CD4-positive, CD25-positive, alpha-beta regulatory T cell (primary cell): ENCODE measurements around the gene RET. TPM values are rescaled to one million over a fixed set of nuclear protein-coding genes. Genes with fewer than 3 reads are reported as not detected.

Experiments
- ATAC-seq, 2 donors: fragments of 150-1000 bp; cut with Tn5 transposase; one replicate each; pipeline ENCODE4 v1.10.0; 2021; ENCODE audit warnings: low read depth in 2 of 2, moderate number of reproducible peaks in 2 of 2, moderate library complexity in 1 of 2
- DNase-seq, 3 donors: peaks; one replicate each; pipeline versions ENCODE4 v3.0.0 to v3.0.0-alpha.2; 2012 to 2022; ENCODE audit warnings: mixed read lengths in 1 of 3
- H3K27ac ChIP-seq: one replicate; pipeline ENCODE4 v1.7.0; 2013; ENCODE audit warnings: mild to moderate bottlenecking, low read length; ENCODE audit not compliant: insufficient read depth, poor library complexity, severe bottlenecking
- H3K27me3 ChIP-seq: one replicate; pipeline ENCODE4 v1.7.0; 2013; ENCODE audit warnings: low read length; ENCODE audit not compliant: control insufficient read depth, insufficient read depth
- H3K36me3 ChIP-seq: one replicate; pipeline ENCODE4 v1.7.0; 2013; ENCODE audit warnings: mild to moderate bottlenecking, low read length, moderate library complexity; ENCODE audit not compliant: control insufficient read depth, insufficient read depth
- H3K4me1 ChIP-seq: 2 replicates; pipeline ENCODE4 v1.7.0; 2013; ENCODE audit warnings: mild to moderate bottlenecking, low read length; ENCODE audit not compliant: insufficient read depth, control insufficient read depth, poor library complexity, severe bottlenecking
- H3K4me3 ChIP-seq: one replicate; pipeline ENCODE4 v1.7.0; 2013; ENCODE audit warnings: low read depth, mild to moderate bottlenecking, low read length, moderate library complexity
- H3K9me3 ChIP-seq, 2 experiments: 1 replicate in 1 of 2; 2 replicates in 1 of 2; pipeline ENCODE4 v1.7.0; 2013; ENCODE audit warnings: low read length in 2 of 2, mild to moderate bottlenecking in 1 of 2, moderate library complexity in 1 of 2; ENCODE audit not compliant: control insufficient read depth in 2 of 2
- H3K27ac Mint-ChIP-seq, 3 donors: one replicate each; pipeline ENCODE4 v1.8.0; 2020 to 2022; ENCODE audit warnings: mild to moderate bottlenecking in 3 of 3, mixed read lengths in 3 of 3, moderate library complexity in 2 of 3
- H3K27me3 Mint-ChIP-seq: one replicate; pipeline ENCODE4 v1.8.0; 2022; ENCODE audit warnings: mild to moderate bottlenecking, mixed read lengths
- H3K36me3 Mint-ChIP-seq: one replicate; pipeline ENCODE4 v1.8.0; 2020; ENCODE audit warnings: mixed read lengths
- H3K4me1 Mint-ChIP-seq, 4 donors: one replicate each; pipeline ENCODE4 v1.8.0; 2020 to 2022; ENCODE audit warnings: mixed read lengths in 4 of 4, mild to moderate bottlenecking in 1 of 4
- H3K4me3 Mint-ChIP-seq, 4 donors: one replicate each; pipeline ENCODE4 v1.8.0; 2020 to 2022; ENCODE audit warnings: mild to moderate bottlenecking in 4 of 4, mixed read lengths in 4 of 4, moderate library complexity in 3 of 4
- H3K9me3 Mint-ChIP-seq, 7 donors: one replicate each; pipeline ENCODE4 v1.8.0; 2020 to 2022; ENCODE audit warnings: mixed read lengths in 7 of 7, mild to moderate bottlenecking in 3 of 7, moderate library complexity in 2 of 7
- polyA plus RNA-seq, 4 donors: library from polyadenylated mRNA; unstranded; fragments of 300-500 nt; fragmentation: Illumina TruSeq; gene quantifications; one replicate each; pipeline ENCODE4 v1.2.3, GENCODE V29; 2021
- total RNA-seq: library from RNA; stranded (reverse); gene quantifications from one replicate; pipeline ENCODE4 v1.2.3, GENCODE V29; 2022

Gene RET
- total and polyA plus RNA-seq, 5 donors from 2014 or later, result 0.37 TPM; not detected in 4

DNA sequence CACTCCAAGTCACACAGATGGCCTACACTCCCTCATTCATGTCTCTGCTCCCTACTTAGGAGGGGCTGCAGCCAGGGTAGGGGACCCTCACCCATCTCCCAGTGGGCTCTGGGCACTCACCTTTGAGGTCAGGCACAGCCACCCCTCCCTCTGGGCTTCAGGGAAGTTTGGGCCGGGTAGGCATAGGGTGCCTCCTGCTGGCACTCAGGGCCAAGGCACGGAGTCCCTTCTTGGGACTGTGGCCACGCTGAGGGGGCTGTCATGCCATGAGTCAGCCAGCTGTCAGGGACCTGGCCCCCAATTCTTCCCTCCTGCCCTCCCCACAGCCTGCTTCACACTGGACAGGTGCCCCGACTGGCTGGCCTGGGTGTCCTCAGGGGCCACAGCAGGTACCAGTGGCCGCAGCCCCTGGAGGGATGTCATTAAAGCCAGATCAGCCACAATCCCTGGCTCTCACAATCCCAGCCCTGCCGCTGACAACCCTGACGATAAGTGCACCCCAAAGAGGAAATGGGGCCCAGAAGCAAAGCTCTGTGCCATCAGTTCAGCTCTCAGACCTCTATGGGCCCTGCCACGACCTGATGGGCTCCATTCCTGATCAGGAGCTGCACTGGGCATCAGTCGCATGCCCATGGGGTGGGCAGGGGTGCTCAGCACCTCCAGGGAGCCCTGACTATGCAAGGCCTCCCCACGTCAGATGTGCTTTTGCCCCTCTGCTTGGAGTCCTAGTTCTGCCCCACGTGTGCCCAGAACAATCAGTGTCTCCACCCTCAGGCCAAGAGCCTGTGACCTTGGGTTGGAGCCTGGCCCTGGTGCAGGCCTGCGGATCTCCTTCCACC is 34.1 kb upstream of the RET start:
- H3K4me3 Mint-ChIP-seq, result no peak overlapping the region
- H3K27me3 Mint-ChIP-seq, result no peaks in the 10 kb centered on the region
- ATAC-seq (no peak), DNase-seq (no peak)
- Histone ChIP-seq H3K9me3 (no peaks in the 10 kb centered on the region), H3K27me3 (no peaks in the 10 kb centered on the region), H3K36me3 (no peaks in the 10 kb centered on the region), H3K4me3 (no peak overlapping the region), H3K4me1 (no peaks in the 10 kb centered on the region), H3K27ac (no peak overlapping the region)
- H3K9me3 Mint-ChIP-seq, result no peaks in the 10 kb centered on the region
- no peaks in the 10 kb centered on the region for H3K36me3 Mint-ChIP-seq
- no peaks in the 10 kb centered on the region for H3K4me1 Mint-ChIP-seq
- H3K27ac Mint-ChIP-seq, result no peak overlapping the region

DNA sequence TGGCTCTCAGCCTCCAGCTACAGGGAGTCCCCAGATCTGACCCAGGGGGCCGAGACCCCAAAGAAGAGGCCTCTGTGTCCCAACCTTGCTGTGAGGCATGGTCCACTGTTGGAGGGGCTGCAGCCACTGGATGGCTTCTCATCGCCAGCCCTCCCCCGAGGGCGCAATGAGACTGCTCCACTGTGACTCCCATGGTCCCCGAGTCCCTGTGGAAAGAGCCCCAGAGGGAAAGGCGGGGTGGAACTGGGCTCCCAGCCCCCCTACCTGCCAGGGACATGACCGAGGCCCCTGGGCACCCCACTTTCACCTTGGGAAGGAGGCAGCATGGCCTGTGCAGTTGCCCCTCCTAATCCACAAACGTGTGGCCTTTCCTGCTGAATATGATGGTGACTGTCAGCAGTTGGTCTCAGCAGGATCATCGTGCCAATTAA is 33.5 kb upstream of the RET start:
- DNase-seq (no peak), ATAC-seq (no peak)
- no peaks in the 10 kb centered on the region for H3K4me1 ChIP-seq

GRCh38 chr10:43043773-43044447 is 33.0 kb upstream of the RET start:
- Mint-ChIP-seq H3K36me3 (no peaks in the 10 kb centered on the region), H3K4me1 (no peaks in the 10 kb centered on the region), H3K27me3 (no peaks in the 10 kb centered on the region), H3K27ac (no peak overlapping the region), H3K9me3 (no peaks in the 10 kb centered on the region), H3K4me3 (no peak overlapping the region)
- Histone ChIP-seq H3K4me1 (no peaks in the 10 kb centered on the region), H3K4me3 (no peak overlapping the region), H3K27ac (no peak overlapping the region), H3K9me3 (no peaks in the 10 kb centered on the region), H3K27me3 (no peaks in the 10 kb centered on the region), H3K36me3 (no peaks in the 10 kb centered on the region)
- ATAC-seq, result no peak
- DNase-seq, result no peak

More for the DNA sequence above, 33.5 kb upstream of the RET start:
- no peaks in the 10 kb centered on the region for H3K36me3 ChIP-seq
- Mint-ChIP-seq H3K27me3 (no peaks in the 10 kb centered on the region), H3K36me3 (no peaks in the 10 kb centered on the region), H3K4me1 (no peaks in the 10 kb centered on the region), H3K9me3 (no peaks in the 10 kb centered on the region), H3K4me3 (no peak overlapping the region), H3K27ac (no peak overlapping the region)
- H3K27ac ChIP-seq, result no peak overlapping the region
- H3K9me3 ChIP-seq, result no peaks in the 10 kb centered on the region
- H3K4me3 ChIP-seq, result no peak overlapping the region
- H3K27me3 ChIP-seq, result no peaks in the 10 kb centered on the region

- H3K4me3 Mint-ChIP-seq, result no peak overlapping the region
- ATAC-seq, result no peak
- H3K4me1 Mint-ChIP-seq, result no peaks in the 10 kb centered on the region
- no peak overlapping the region for H3K27ac ChIP-seq
- no peaks in the 10 kb centered on the region for H3K9me3 Mint-ChIP-seq
- no peaks in the 10 kb centered on the region for H3K4me1 ChIP-seq
- no peaks in the 10 kb centered on the region for H3K27me3 ChIP-seq
- H3K9me3 ChIP-seq, result no peaks in the 10 kb centered on the region
- H3K4me3 ChIP-seq, result no peak overlapping the region
- no peak for DNase-seq
- no peaks in the 10 kb centered on the region for H3K27me3 Mint-ChIP-seq
- no peak overlapping the region for H3K27ac Mint-ChIP-seq
- H3K36me3 ChIP-seq, result no peaks in the 10 kb centered on the region
- no peaks in the 10 kb centered on the region for H3K36me3 Mint-ChIP-seq
Observed at GRCh38 chr10:43044448-43044921, 32.4 kb upstream of the RET start.

DNA sequence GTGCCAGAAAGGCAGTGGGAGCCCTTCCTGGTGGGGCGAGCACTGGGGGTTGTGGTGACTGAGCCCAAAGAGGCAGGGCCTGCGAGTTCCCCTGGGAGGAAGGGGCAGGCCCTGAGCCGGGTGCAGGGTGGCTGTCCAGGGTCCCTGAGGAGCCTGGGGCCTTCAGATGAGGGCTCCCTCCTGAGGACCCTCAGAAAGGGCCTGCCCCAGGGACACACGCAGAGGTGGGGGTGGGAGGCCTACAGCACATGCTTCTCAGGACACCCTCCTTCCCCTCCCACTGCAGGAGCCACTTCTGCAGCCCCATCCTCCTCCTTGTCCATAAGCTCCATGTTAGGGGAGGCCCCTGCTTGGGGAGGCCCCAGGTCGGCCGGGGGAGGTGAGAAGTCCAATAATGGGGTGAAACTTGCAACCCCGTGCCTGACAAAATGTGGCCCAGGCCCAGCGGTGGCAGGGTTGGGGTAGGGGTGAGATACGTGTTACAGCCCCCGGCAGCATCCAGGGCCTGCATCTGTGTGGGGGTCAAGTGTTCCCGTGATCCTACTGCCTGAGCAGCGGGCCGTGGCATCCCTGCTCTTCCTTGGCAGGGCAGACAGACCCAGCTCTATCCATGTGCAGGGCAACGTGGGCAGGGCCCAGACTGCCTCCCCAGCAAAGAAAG is 31.8 kb upstream of the RET start:
- Histone ChIP-seq H3K27ac (no peak overlapping the region), H3K27me3 (no peaks in the 10 kb centered on the region), H3K9me3 (no peaks in the 10 kb centered on the region), H3K4me3 (no peak overlapping the region), H3K36me3 (no peaks in the 10 kb centered on the region), H3K4me1 (no peaks in the 10 kb centered on the region)
- H3K4me1 Mint-ChIP-seq, result no peaks in the 10 kb centered on the region
- no peak overlapping the region for H3K4me3 Mint-ChIP-seq
- H3K27ac Mint-ChIP-seq, result no peak overlapping the region
- ATAC-seq (no peak), DNase-seq (no peak)
- H3K9me3 Mint-ChIP-seq, result no peaks in the 10 kb centered on the region
- peaks cover 3% of the 10 kb centered on the region for H3K27me3 Mint-ChIP-seq
- H3K36me3 Mint-ChIP-seq, result no peaks in the 10 kb centered on the region

DNA sequence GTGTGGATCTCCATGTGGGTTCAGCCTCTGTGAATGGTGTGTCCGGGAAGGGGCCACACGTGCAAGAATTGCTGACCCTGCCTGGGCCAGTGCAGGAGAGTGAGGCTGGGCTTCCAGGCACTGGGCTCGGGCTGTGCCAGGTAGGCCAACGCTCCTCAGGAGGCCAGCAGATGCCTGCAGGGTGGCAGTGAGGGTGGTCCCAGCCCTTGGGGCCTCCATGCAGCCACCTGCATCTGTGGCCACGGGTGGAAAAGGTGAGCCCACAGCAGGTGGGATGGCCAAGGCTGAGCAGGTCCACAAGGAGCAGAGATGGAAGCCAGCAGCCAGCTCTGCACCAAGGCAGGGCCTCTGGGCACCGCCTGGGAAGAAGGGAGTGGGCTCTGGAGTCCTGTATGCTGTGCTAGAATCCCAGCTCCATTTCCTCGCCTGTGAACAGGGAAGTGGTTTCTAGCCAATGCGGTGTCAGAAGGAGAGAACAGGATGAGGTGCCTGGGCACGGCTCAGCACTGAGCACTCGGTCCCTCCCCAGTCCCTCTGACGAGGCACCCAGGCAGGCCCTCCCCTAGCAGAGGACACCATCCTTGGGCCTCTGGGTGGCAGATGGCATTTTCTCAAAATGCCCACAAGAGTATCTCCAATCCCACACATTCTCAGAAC is 31.1 kb upstream of the RET start:
- Mint-ChIP-seq H3K4me1 (no peaks in the 10 kb centered on the region), H3K4me3 (no peak overlapping the region), H3K27ac (no peak overlapping the region), H3K27me3 (peaks cover 6% of the 10 kb centered on the region), H3K9me3 (no peaks in the 10 kb centered on the region), H3K36me3 (no peaks in the 10 kb centered on the region)
- H3K27ac ChIP-seq, result no peak overlapping the region
- H3K4me3 ChIP-seq, result no peak overlapping the region
- no peaks in the 10 kb centered on the region for H3K9me3 ChIP-seq
- peaks cover 2% of the 10 kb centered on the region for H3K27me3 ChIP-seq
- ATAC-seq (no peak), DNase-seq (no peak)
- no peaks in the 10 kb centered on the region for H3K36me3 ChIP-seq
- no peaks in the 10 kb centered on the region for H3K4me1 ChIP-seq

DNA sequence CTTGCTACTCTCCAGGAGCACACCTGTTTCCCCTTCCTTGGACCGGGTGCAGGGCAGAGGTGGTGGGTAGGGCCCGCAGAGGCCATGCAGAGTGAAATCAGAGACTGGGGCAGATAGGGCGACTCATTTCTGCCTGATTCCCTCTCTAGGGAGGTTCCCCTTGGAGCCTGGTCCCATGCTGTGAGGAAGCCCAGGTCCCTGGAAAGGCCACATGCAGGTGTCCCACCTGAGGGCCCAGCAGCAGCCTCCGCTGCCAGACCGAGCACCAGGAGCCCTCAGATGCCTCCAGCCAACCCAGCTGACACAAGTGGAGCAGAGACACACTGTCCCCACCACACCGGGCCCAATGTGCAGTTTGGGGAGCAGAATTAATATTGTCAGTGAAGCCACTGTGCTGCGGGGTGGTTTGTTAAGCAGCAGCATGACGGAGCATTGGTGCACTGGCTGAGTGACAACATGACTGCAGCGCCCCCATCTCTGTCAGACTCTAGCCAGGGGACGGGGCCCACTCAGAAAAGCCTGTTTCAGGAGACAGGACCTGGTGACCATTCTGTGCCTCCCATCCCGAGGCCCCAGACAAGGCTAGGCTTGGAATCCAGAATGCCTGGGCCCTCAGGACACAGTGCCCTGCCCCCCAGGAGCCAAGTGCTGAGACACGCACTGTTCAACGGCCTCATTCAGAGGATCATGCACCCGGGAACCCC is 30.4 kb upstream of the RET start:
- no peak for ATAC-seq
- no peaks in the 10 kb centered on the region for H3K9me3 ChIP-seq
- peaks cover 10% of the 10 kb centered on the region for H3K27me3 Mint-ChIP-seq

More for the DNA sequence above, 30.4 kb upstream of the RET start:
- Mint-ChIP-seq H3K4me3 (no peak overlapping the region), H3K9me3 (no peaks in the 10 kb centered on the region), H3K27ac (no peak overlapping the region), H3K4me1 (no peaks in the 10 kb centered on the region), H3K36me3 (no peaks in the 10 kb centered on the region)
- no peak overlapping the region for H3K27ac ChIP-seq
- H3K27me3 ChIP-seq, result peaks cover 2% of the 10 kb centered on the region
- no peaks in the 10 kb centered on the region for H3K36me3 ChIP-seq
- H3K4me3 ChIP-seq, result no peak overlapping the region
- no peaks in the 10 kb centered on the region for H3K4me1 ChIP-seq
- no peak for DNase-seq
